Uterus (tissue), 4 donors: ENCODE data around the gene CDK4. TPM values are rescaled to one million over a fixed set of nuclear protein-coding genes. Genes with fewer than 3 reads are reported as not detected.

ENCODE experiments used
- DNase-seq, 2 donors: peaks; one replicate each; pipeline ENCODE4 v3.0.0-alpha.2; 2019 to 2020
- H3K27ac ChIP-seq, 2 donors: fragments of 200-600 bp; sonication (generic); 1 replicate in 1 of 2; 2 replicates in 1 of 2; pipeline ENCODE4 v1.5.1; 2016 to 2018
- H3K27me3 ChIP-seq, 2 donors: fragments of 200-600 bp; sonication (generic); one replicate each; pipeline ENCODE4 v1.5.1; 2018 to 2019; ENCODE audit warnings: control low read depth in 1 of 2
- H3K36me3 ChIP-seq, 2 donors: fragments of 200-600 bp; sonication (generic); one replicate each; pipeline ENCODE4 v1.5.1; 2019; ENCODE audit warnings: control low read depth in 1 of 2
- H3K4me1 ChIP-seq, 2 donors: fragments of 200-600 bp; sonication (generic); one replicate each; pipeline ENCODE4 v1.5.1; 2018 to 2019; ENCODE audit warnings: control low read depth in 1 of 2
- H3K4me3 ChIP-seq, 2 donors: fragments of 200-600 bp; sonication (generic); 1 replicate in 1 of 2; 2 replicates in 1 of 2; pipeline ENCODE4 v1.5.1; 2018 to 2019; ENCODE audit warnings: mild to moderate bottlenecking in 1 of 2
- H3K9me3 ChIP-seq, 2 donors: fragments of 200-600 bp; sonication (generic); one replicate each; pipeline ENCODE4 v1.5.1; 2019; ENCODE audit warnings: control low read depth in 1 of 2
- POLR2A ChIP-seq, 2 donors: fragments of 450-650 bp; IDR thresholded peaks; one replicate each; pipeline ENCODE4 v1.6.1; 2016; ENCODE audit warnings: antibody characterized with exemption in 2 of 2, mild to moderate bottlenecking in 1 of 2, moderate library complexity in 1 of 2
- intact Hi-C: fragments of 100-400 bp; cut with DNase I; formaldehyde crosslinking; loops from one replicate; pipeline ENCODE4 v1.15.1; 2023; ENCODE audit warnings: low total_unique reads
- total RNA-seq, 4 donors: library from RNA; depleted of rRNA in 3 of 4; stranded (reverse); fragments of >200 nt in 3 of 4; gene quantifications; one replicate each; pipeline versions ENCODE4 v1.1.0 to v1.2.4, GENCODE V29; 2014 to 2023
- TF ChIP-seq, protein P1 (sequence below), 4 experiments: fragments of 200-600 bp in 2 of 4; fragments of 450-650 bp in 2 of 4; sonication (generic) in 2 of 4; IDR thresholded peaks; one replicate each; pipeline ENCODE4 v1.5.1; 2016 to 2019; ENCODE audit warnings: antibody characterized with exemption in 4 of 4, mild to moderate bottlenecking in 2 of 4, moderate library complexity in 1 of 4
- donor health status: DM: yes; HTN: yes; CAD: no.

CDK4 gene
- total RNA-seq, 4 donors from 2014 or later: 60.0 to 190 (median 110) TPM

DNA sequence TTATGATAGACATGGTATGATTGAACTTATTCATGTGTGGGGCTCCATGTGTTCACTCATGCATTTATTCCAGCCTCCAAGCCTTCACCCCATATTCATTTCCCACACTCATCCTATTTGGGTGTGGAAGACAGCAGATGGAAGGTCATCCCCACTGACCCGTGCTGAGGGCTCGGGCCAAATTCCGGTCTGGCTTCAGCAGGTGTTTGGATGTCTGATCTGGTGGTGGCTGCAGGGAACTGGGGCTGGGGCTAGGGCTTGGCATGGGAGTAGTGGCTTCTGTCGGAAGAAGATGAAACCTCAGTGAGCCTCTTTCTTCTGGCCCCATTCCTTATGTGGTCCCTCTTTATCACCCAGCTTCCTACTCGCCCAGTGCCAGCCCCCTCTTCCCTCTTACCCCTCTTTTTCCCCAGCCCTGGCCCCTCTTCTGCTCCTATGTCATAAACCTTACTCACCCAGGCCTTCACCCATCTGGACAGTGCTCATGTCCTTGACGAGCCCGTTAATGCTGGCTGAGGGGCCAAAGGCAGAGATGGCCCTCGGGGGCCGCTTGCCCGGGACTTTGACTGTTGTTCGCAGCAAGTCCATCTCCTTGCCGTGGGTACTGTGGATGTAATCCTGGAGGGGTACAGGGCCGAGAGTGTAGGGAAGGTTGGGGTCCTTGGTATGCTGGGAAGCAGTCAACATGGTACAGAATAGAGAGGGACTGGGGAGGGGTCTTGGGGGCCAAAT, 21.6 kb downstream of the CDK4 start:
- H3K4me3 ChIP-seq: no peak overlapping the region
- no peak overlapping the region for H3K27ac ChIP-seq
- H3K36me3 ChIP-seq: no peaks in the 10 kb centered on the region
- H3K27me3 ChIP-seq: peaks cover 0 to 3% of the 10 kb centered on the region in 2 donors
- TF ChIP-seq, protein P1, sequence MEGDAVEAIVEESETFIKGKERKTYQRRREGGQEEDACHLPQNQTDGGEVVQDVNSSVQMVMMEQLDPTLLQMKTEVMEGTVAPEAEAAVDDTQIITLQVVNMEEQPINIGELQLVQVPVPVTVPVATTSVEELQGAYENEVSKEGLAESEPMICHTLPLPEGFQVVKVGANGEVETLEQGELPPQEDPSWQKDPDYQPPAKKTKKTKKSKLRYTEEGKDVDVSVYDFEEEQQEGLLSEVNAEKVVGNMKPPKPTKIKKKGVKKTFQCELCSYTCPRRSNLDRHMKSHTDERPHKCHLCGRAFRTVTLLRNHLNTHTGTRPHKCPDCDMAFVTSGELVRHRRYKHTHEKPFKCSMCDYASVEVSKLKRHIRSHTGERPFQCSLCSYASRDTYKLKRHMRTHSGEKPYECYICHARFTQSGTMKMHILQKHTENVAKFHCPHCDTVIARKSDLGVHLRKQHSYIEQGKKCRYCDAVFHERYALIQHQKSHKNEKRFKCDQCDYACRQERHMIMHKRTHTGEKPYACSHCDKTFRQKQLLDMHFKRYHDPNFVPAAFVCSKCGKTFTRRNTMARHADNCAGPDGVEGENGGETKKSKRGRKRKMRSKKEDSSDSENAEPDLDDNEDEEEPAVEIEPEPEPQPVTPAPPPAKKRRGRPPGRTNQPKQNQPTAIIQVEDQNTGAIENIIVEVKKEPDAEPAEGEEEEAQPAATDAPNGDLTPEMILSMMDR (IDR thresholded peaks at IDR 0.05): no peak
- H3K9me3 ChIP-seq: no peaks in the 10 kb centered on the region
- intact Hi-C loops: no loop called here
- no peak for DNase-seq
- H3K4me1 ChIP-seq: peaks cover 0 to under 1% of the 10 kb centered on the region in 2 donors

DNA sequence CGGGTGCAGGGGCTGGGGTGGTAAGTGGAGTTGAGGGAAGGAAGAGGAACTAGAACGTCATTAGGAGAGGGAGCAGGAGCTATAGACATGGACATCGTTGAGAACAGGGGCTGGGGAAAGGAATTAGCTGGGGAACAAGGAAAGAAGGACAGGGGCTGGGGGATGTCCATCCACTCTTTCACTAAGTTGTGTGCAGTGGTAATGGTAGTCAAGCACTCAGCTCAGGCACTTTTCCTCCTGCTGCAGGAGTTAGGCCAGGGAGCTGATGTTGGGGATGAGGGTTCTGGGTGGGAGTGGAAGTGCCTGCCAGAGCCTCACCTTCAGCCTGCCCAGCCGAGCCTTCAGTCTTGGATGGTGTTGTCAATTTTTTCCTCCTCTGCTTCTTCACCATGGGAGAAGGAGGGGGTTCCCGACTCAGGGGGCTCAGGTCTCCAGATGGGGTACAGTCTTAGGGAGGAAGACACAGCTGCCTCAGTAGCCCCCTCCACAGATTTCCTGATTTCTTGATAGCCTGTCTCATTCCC, 22.7 kb downstream of the CDK4 start:
- Histone ChIP-seq H3K4me1 (no peaks in the 10 kb centered on the region), H3K27ac (no peak overlapping the region), H3K36me3 (no peaks in the 10 kb centered on the region), H3K4me3 (no peak overlapping the region), H3K27me3 (no peaks in the 10 kb centered on the region), H3K9me3 (no peaks in the 10 kb centered on the region)
- peak in 1 of 2 donors; percentile 6 for DNase-seq
- TF ChIP-seq, protein P1 (IDR thresholded peaks at IDR 0.05): no peak
- no peak for TF ChIP-seq POLR2A (IDR thresholded peaks at IDR 0.05)
- intact Hi-C loops: no loop called here

DNA sequence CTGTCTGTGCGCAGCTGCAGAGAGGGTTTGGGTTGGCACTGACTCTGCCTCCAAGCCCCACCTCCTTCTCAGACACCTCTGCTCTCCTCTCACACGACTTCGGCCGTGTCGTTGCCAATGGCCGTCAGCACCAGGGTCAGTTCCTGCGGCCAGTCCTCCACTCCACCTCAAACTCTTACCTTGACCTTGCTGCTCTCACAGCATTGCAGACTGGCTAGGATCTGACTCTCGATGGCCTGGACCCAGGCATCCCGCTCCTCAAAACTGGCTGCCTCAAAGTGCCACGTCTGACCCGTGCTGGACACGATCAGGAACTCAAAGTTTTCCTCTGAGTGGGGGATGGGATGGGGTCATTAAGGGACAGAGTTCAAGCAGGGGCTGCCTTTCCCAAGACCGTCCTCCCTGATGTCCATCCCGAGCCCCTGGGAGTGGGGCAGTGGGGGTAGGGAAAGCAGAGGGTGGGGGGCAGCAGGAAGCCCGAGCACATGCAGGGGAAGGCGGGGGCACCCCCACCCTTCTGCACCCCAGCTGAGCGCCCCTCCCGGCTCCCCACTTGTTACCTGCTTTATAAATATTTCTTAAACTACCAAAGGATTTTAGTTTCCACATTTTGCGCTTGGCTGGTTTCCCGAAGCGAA, 24.2 kb downstream of the CDK4 start:
- intact Hi-C loops: no loop called here

DNA sequence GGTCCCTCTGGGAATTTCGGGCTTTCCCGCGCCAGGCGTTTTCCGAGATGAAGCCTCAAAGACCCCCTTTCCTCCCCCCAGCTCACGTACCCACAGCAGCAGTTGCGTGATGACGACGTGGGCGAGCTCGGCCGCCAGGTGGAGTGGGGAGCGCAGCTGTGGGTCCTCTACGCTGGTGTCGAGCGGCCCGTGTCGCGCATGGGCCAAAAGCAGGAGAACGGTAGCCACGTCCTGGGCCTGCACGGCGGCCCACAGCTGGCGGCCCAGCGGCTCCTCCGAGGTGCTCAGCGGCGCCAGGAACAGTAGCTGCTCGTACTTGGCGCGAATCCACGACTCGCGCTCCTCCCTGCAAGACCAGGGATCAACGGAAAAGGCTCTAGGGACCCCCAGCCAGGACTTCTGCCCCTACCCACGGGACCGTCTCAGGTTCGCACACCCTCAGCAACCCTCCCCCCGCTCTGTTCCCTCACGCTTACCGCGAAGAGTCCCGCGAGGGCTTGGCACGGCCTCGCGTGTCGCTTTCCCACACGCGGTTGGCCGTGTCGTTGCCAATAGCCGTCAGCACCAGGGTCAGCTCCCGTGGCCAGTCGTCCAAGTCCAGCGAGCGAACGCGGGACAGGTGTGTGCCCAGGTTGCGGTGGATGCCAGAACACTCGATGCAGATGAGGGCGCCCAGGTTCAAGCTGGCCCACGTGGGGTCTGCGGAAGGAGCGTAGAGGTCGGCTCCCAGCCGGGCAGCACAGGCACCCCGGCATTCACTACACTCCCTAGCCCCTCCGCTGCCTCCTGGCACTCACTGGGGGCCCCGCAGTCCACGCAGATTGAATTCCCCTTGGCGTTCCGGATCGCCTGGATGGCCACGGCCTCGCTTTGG, 25.0 kb downstream of the CDK4 start:
- H3K9me3 ChIP-seq: no peaks in the 10 kb centered on the region
- peak in 1 of 2 donors; percentile 52 for DNase-seq
- peak overlapping the region in 1 of 2 donors; percentile 39 for H3K27ac ChIP-seq
- H3K4me1 ChIP-seq: no peaks in the 10 kb centered on the region
- H3K36me3 ChIP-seq: no peaks in the 10 kb centered on the region
- intact Hi-C loops: no loop called here
- no peaks in the 10 kb centered on the region for H3K27me3 ChIP-seq
- TF ChIP-seq, protein P1 (IDR thresholded peaks at IDR 0.05): peak in 3 of 4 experiments; percentile 37 to 56 (median 48)
- TF ChIP-seq POLR2A (IDR thresholded peaks at IDR 0.05): no peak
- peak overlapping the region; percentile 53 to 59 for H3K4me3 ChIP-seq

More for the DNA sequence above, 24.2 kb downstream of the CDK4 start:
- no peak for TF ChIP-seq POLR2A (IDR thresholded peaks at IDR 0.05)
- TF ChIP-seq, protein P1 (IDR thresholded peaks at IDR 0.05): no peak
- Histone ChIP-seq H3K4me3 (no peak overlapping the region), H3K27ac (no peak overlapping the region), H3K4me1 (no peaks in the 10 kb centered on the region), H3K9me3 (no peaks in the 10 kb centered on the region), H3K36me3 (no peaks in the 10 kb centered on the region), H3K27me3 (no peaks in the 10 kb centered on the region)
- DNase-seq: no peak
